Stimulated activated CD8-positive, alpha-beta memory T cell treated with anti-CD3 and anti-CD28 coated beads, Interleukin-2, amount 100 ng/mL, for 1 hour (primary cell): ENCODE measurements around the gene EPB41.

Experiments
- DNase-seq, 2 donors: peaks; one replicate each; pipeline ENCODE4 v3.0.0-alpha.2; 2020; ENCODE audit warnings: low read depth in 2 of 2

EPB41 gene

GRCh38 chr1:28890836-28891235 lies 23.5 kb upstream of the EPB41 start:
- no peak for DNase-seq

GRCh38 chr1:28891256-28891655 lies 23.1 kb upstream of the EPB41 start:
- DNase-seq: no peak

- DNase-seq: no peak
Observed at GRCh38 chr1:28893403-28894102, 20.8 kb upstream of the EPB41 start.

- no peak for DNase-seq
Observed at GRCh38 chr1:28894785-28895184, 19.6 kb upstream of the EPB41 start.

- no peak for DNase-seq
Observed at GRCh38 chr1:28895896-28896608, 18.3 kb upstream of the EPB41 start.

- no peak for DNase-seq
Observed at GRCh38 chr1:28896609-28896986, 17.8 kb upstream of the EPB41 start.

- DNase-seq: no peak
Observed at GRCh38 chr1:28897789-28898188, 16.6 kb upstream of the EPB41 start.

- DNase-seq: no peak
Observed at GRCh38 chr1:28898405-28898881, 15.9 kb upstream of the EPB41 start.

- DNase-seq: no peak
Observed at GRCh38 chr1:28899267-28899666, 15.1 kb upstream of the EPB41 start.

GRCh38 chr1:28900562-28900961 lies 13.8 kb upstream of the EPB41 start:
- DNase-seq: no peak

- DNase-seq: no peak
Observed at GRCh38 chr1:28902738-28903137, 11.6 kb upstream of the EPB41 start.

GRCh38 chr1:28905921-28906666 lies 8.3 kb upstream of the EPB41 start:
- DNase-seq: no peak

- no peak for DNase-seq
Observed at GRCh38 chr1:28909198-28909597, 5.2 kb upstream of the EPB41 start.

GRCh38 chr1:28910379-28911115 lies 3.8 kb upstream of the EPB41 start:
- DNase-seq: no peak

- DNase-seq: no peak
Observed at GRCh38 chr1:28913786-28914227, 562 bp upstream of the EPB41 start.

GRCh38 chr1:28915031-28915895 lies 894 bp downstream of the EPB41 start:
- peak in 1 of 2 donors; percentile 18 for DNase-seq

GRCh38 chr1:28917757-28918118 lies 3.4 kb downstream of the EPB41 start:
- DNase-seq: no peak

- no peak for DNase-seq
Observed at GRCh38 chr1:28921286-28921869, 7.0 kb downstream of the EPB41 start.

GRCh38 chr1:28925350-28925891 lies 11.1 kb downstream of the EPB41 start:
- DNase-seq: no peak

GRCh38 chr1:28926629-28927265 lies 12.4 kb downstream of the EPB41 start:
- DNase-seq: no peak
